Measurements from ENCODE around the gene TWNK.

DNA sequence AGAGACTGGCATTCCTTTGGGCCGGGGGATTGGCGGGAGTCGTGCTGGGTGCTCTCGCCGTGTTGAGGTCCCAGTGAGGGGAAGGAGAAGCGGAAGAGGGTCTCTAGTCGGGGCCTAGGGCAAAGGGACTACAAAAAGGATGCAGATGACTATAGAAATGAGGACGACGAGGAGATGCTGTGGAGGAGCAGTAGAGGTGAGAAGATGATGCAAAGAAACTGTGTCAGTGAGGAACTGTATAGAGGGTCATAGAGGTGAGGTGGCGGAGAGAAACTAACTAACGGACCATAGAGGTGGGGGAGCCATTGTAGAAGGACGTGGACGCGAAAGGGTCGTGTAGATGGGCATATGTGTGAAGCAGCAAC is 324 bp downstream of the TWNK start:
- no peak for TF ChIP-seq POLR2AphosphoS5 (IDR thresholded peaks at IDR 0.05)
- TF ChIP-seq, protein P1, sequence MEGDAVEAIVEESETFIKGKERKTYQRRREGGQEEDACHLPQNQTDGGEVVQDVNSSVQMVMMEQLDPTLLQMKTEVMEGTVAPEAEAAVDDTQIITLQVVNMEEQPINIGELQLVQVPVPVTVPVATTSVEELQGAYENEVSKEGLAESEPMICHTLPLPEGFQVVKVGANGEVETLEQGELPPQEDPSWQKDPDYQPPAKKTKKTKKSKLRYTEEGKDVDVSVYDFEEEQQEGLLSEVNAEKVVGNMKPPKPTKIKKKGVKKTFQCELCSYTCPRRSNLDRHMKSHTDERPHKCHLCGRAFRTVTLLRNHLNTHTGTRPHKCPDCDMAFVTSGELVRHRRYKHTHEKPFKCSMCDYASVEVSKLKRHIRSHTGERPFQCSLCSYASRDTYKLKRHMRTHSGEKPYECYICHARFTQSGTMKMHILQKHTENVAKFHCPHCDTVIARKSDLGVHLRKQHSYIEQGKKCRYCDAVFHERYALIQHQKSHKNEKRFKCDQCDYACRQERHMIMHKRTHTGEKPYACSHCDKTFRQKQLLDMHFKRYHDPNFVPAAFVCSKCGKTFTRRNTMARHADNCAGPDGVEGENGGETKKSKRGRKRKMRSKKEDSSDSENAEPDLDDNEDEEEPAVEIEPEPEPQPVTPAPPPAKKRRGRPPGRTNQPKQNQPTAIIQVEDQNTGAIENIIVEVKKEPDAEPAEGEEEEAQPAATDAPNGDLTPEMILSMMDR (IDR thresholded peaks at IDR 0.05), result no peak
- TF ChIP-seq POLR2A (IDR thresholded peaks at IDR 0.05), result no peak
